ENCODE data around the gene IL17RD. TPM values are rescaled to one million over a fixed set of nuclear protein-coding genes. Genes with fewer than 3 reads are reported as not detected.

Gene IL17RD
- total and polyA plus RNA-seq, 7 experiments from 2014 or later: 0.03 to 0.05 TPM; not detected in 5

- DNase-seq (no peak), ATAC-seq (peak; percentile 94)
- Mint-ChIP-seq H3K27ac (no peak overlapping the region), H3K27me3 (peaks cover 21 to 29% (median 29%) of the 10 kb centered on the region in 5 donors), H3K4me3 (no peak overlapping the region), H3K36me3 (no peaks in the 10 kb centered on the region), H3K4me1 (peaks cover 0 to 5% (median 0%) of the 10 kb centered on the region in 7 donors), H3K9me3 (peaks cover 0 to 7% (median 0%) of the 10 kb centered on the region in 11 donors)
- Histone ChIP-seq H3K4me3 (ENCODE audit: low read length) (no peak overlapping the region), H3K9me3 (ENCODE audit: control insufficient read depth in 2 of 3, low read length in 3 of 3) (no peaks in the 10 kb centered on the region), H3K4me1 (ENCODE audit: control insufficient read depth in 2 of 2, insufficient read depth in 2 of 2, low read length in 2 of 2) (no peaks in the 10 kb centered on the region), H3K27ac (ENCODE audit: low read depth, low read length) (no peak overlapping the region), H3K27me3 (ENCODE audit: control insufficient read depth in 2 of 2, insufficient read depth in 2 of 2, low read length in 2 of 2) (no peaks in the 10 kb centered on the region), H3K36me3 (ENCODE audit: control insufficient read depth in 2 of 3, insufficient read depth in 3 of 3, low read length in 3 of 3) (no peaks in the 10 kb centered on the region)
- ChIA-PET CTCF (no interaction called here), POLR2A (no interaction called here)
- intact Hi-C loops (cut with micrococcal nuclease): no loop called here
Observed at GRCh38 chr3:57068437-57069089, 96.6 kb downstream of the IL17RD start.

DNA sequence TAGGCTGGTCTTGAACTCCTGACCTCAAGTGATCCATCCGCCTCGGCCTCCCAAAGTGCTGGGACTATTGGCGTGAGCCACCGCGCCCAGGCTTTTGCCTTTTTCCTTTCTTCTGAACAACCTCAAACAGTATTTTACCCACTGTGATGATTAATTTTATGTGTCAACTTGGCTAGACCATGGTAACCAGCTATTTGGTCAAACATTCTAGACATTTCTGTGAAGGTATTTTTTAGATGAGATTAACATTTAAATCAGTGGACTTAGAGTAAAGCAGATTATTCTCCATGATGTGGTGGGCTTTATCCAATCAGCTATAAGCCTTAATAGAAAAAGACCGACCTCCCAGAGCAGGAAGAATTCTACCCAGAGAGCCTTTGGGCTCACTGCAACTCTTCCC, 98.7 kb downstream of the IL17RD start:
- intact Hi-C loops (cut with micrococcal nuclease): no loop called here
- peaks cover 0 to 7% (median 0%) of the 10 kb centered on the region in 11 donors for H3K9me3 Mint-ChIP-seq
- Histone ChIP-seq H3K4me1 (ENCODE audit: control insufficient read depth in 2 of 2, insufficient read depth in 2 of 2, low read length in 2 of 2) (no peaks in the 10 kb centered on the region), H3K9me3 (ENCODE audit: control insufficient read depth in 2 of 3, low read length in 3 of 3) (no peaks in the 10 kb centered on the region), H3K36me3 (ENCODE audit: control insufficient read depth in 2 of 3, insufficient read depth in 3 of 3, low read length in 3 of 3) (no peaks in the 10 kb centered on the region), H3K27me3 (ENCODE audit: control insufficient read depth in 2 of 2, insufficient read depth in 2 of 2, low read length in 2 of 2) (no peaks in the 10 kb centered on the region), H3K27ac (ENCODE audit: low read depth, low read length) (no peak overlapping the region), H3K4me3 (ENCODE audit: low read length) (no peak overlapping the region)
- H3K4me3 Mint-ChIP-seq: no peak overlapping the region
- H3K27ac Mint-ChIP-seq: no peak overlapping the region
- H3K4me1 Mint-ChIP-seq: peaks cover 0 to 6% (median 3%) of the 10 kb centered on the region in 7 donors
- H3K36me3 Mint-ChIP-seq: no peaks in the 10 kb centered on the region
- peaks cover 8 to 19% (median 16%) of the 10 kb centered on the region in 5 donors for H3K27me3 Mint-ChIP-seq
- CTCF ChIA-PET: no interaction called here
- DNase-seq: no peak
- POLR2A ChIA-PET: no interaction called here
- ATAC-seq: no peak

DNA sequence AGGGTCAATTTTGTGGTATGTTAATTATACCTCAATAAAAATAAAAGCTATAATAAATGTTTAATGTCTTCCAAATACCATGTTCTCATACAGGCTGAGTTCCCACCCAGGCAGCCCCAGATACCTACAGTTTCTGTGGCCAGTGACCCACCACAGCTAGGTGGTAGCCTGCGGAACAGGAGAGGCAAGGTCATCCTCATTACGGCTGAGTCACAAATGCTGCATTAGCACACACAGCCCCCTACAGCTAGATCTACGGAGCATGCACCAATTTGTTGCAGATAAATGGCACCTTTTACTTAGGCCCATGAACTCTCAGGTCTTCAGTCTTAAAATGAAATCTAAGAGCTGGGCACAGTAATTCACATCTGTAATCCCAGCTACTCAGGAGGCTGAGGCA, 99.6 kb downstream of the IL17RD start:
- ChIA-PET CTCF (interaction anchor here (0.6 kb wide), 1 partner anchor 989 kb away, joined by 3 read pairs; no protein-coding TSS in a partner anchor), POLR2A (no interaction called here)
- intact Hi-C loops (cut with micrococcal nuclease): no loop called here
- ATAC-seq: no peak
- no peak overlapping the region for H3K27ac ChIP-seq (ENCODE audit: low read depth, low read length)
- H3K27ac Mint-ChIP-seq: no peak overlapping the region
- no peaks in the 10 kb centered on the region for H3K36me3 ChIP-seq (ENCODE audit: control insufficient read depth in 2 of 3, insufficient read depth in 3 of 3, low read length in 3 of 3)
- no peak for DNase-seq
- no peaks in the 10 kb centered on the region for H3K27me3 ChIP-seq (ENCODE audit: control insufficient read depth in 2 of 2, insufficient read depth in 2 of 2, low read length in 2 of 2)
- H3K4me1 ChIP-seq (ENCODE audit: control insufficient read depth in 2 of 2, insufficient read depth in 2 of 2, low read length in 2 of 2): no peaks in the 10 kb centered on the region
- peaks cover 3 to 18% (median 11%) of the 10 kb centered on the region in 5 donors for H3K27me3 Mint-ChIP-seq
- no peaks in the 10 kb centered on the region for H3K36me3 Mint-ChIP-seq
- peaks cover 0 to 8% (median 3%) of the 10 kb centered on the region in 7 donors for H3K4me1 Mint-ChIP-seq
- H3K9me3 Mint-ChIP-seq: peaks cover 0 to 4% (median 0%) of the 10 kb centered on the region in 11 donors
- H3K4me3 Mint-ChIP-seq: no peak overlapping the region
- H3K4me3 ChIP-seq (ENCODE audit: low read length): no peak overlapping the region
- H3K9me3 ChIP-seq (ENCODE audit: control insufficient read depth in 2 of 3, low read length in 3 of 3): no peaks in the 10 kb centered on the region

GRCh38 chr3:57064572-57064971, 100.6 kb downstream of the IL17RD start:
- no peaks in the 10 kb centered on the region for H3K36me3 Mint-ChIP-seq
- H3K27me3 ChIP-seq (ENCODE audit: control insufficient read depth in 2 of 2, insufficient read depth in 2 of 2, low read length in 2 of 2): no peaks in the 10 kb centered on the region
- CTCF ChIA-PET: no interaction called here
- POLR2A ChIA-PET: no interaction called here
- intact Hi-C loops (cut with micrococcal nuclease): no loop called here
- no peaks in the 10 kb centered on the region for H3K36me3 ChIP-seq (ENCODE audit: control insufficient read depth in 2 of 3, insufficient read depth in 3 of 3, low read length in 3 of 3)
- ATAC-seq (no peak), DNase-seq (no peak)
- H3K27ac ChIP-seq (ENCODE audit: low read depth, low read length): no peak overlapping the region
- no peaks in the 10 kb centered on the region for H3K9me3 ChIP-seq (ENCODE audit: control insufficient read depth in 2 of 3, low read length in 3 of 3)
- no peak overlapping the region for H3K27ac Mint-ChIP-seq
- H3K4me3 ChIP-seq (ENCODE audit: low read length): no peak overlapping the region
- peaks cover 0 to 3% (median 0%) of the 10 kb centered on the region in 11 donors for H3K9me3 Mint-ChIP-seq
- H3K4me3 Mint-ChIP-seq: no peak overlapping the region
- H3K4me1 ChIP-seq (ENCODE audit: control insufficient read depth in 2 of 2, insufficient read depth in 2 of 2, low read length in 2 of 2): no peaks in the 10 kb centered on the region
- peaks cover 0 to 11% (median 4%) of the 10 kb centered on the region in 5 donors for H3K27me3 Mint-ChIP-seq
- peaks cover 0 to 9% (median 3%) of the 10 kb centered on the region in 7 donors for H3K4me1 Mint-ChIP-seq

GRCh38 chr3:57064001-57064400, 101.2 kb downstream of the IL17RD start:
- no peak overlapping the region for H3K4me3 ChIP-seq (ENCODE audit: low read length)
- H3K27me3 ChIP-seq (ENCODE audit: control insufficient read depth in 2 of 2, insufficient read depth in 2 of 2, low read length in 2 of 2): no peaks in the 10 kb centered on the region
- intact Hi-C loops (cut with micrococcal nuclease): no loop called here
- Mint-ChIP-seq H3K4me3 (no peak overlapping the region), H3K9me3 (peaks cover 0 to 3% (median 0%) of the 10 kb centered on the region in 11 donors), H3K27ac (no peak overlapping the region), H3K36me3 (no peaks in the 10 kb centered on the region), H3K4me1 (peaks cover 0 to 9% (median 3%) of the 10 kb centered on the region in 7 donors), H3K27me3 (peaks cover 0 to 7% (median 4%) of the 10 kb centered on the region in 5 donors)
- no peaks in the 10 kb centered on the region for H3K36me3 ChIP-seq (ENCODE audit: control insufficient read depth in 2 of 3, insufficient read depth in 3 of 3, low read length in 3 of 3)
- DNase-seq (no peak), ATAC-seq (no peak)
- no peak overlapping the region for H3K27ac ChIP-seq (ENCODE audit: low read depth, low read length)
- no peaks in the 10 kb centered on the region for H3K9me3 ChIP-seq (ENCODE audit: control insufficient read depth in 2 of 3, low read length in 3 of 3)
- POLR2A ChIA-PET: no interaction called here
- CTCF ChIA-PET: no interaction called here
- no peaks in the 10 kb centered on the region for H3K4me1 ChIP-seq (ENCODE audit: control insufficient read depth in 2 of 2, insufficient read depth in 2 of 2, low read length in 2 of 2)

- no peaks in the 10 kb centered on the region for H3K36me3 Mint-ChIP-seq
- no peak for DNase-seq
Observed at GRCh38 chr3:57063032-57063431, 102.1 kb downstream of the IL17RD start.

DNA sequence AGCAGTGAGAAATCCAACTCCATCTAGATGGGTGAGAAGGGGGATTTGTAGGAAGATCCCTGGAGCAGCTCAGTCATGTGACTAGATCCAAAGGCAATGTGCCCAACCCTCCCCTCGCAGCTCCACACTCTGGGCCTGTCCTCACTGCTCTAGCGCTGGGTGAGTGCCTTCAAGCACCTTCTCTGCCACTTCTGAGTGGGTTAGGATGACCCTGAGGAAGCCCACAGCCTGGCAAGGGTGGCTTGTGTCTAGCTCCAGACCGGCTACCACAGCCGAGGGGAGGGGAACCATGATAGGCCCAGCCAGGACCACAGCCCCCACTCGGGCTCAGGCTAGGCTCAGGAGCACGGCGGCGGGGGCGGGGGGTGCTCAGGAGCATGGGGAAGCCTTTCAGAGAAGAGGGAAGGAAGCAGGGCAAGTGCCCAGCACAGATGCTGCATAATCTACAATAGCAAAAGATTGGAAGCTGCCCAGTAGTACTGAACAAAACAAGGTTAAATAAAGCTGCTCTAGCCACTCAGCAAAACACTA, 103.0 kb downstream of the IL17RD start:
- no peak overlapping the region for H3K4me3 ChIP-seq (ENCODE audit: low read length)
- peaks cover 0 to 6% (median 2%) of the 10 kb centered on the region in 5 donors for H3K27me3 Mint-ChIP-seq
- no peaks in the 10 kb centered on the region for H3K4me1 ChIP-seq (ENCODE audit: control insufficient read depth in 2 of 2, insufficient read depth in 2 of 2, low read length in 2 of 2)
- ATAC-seq (no peak), DNase-seq (no peak)
- H3K4me1 Mint-ChIP-seq: peaks cover 0 to 6% (median 3%) of the 10 kb centered on the region in 7 donors
- CTCF ChIA-PET: no interaction called here
- H3K27ac Mint-ChIP-seq: no peak overlapping the region
- H3K27ac ChIP-seq (ENCODE audit: low read depth, low read length): no peak overlapping the region
- POLR2A ChIA-PET: no interaction called here
- no peak overlapping the region for H3K4me3 Mint-ChIP-seq
- no peaks in the 10 kb centered on the region for H3K9me3 ChIP-seq (ENCODE audit: control insufficient read depth in 2 of 3, low read length in 3 of 3)
- H3K36me3 ChIP-seq (ENCODE audit: control insufficient read depth in 2 of 3, insufficient read depth in 3 of 3, low read length in 3 of 3): no peaks in the 10 kb centered on the region
- H3K36me3 Mint-ChIP-seq: peaks cover 0 to 4% (median 0%) of the 10 kb centered on the region in 5 donors
- intact Hi-C loops (cut with micrococcal nuclease): no loop called here
- peaks cover 0 to 5% (median 0%) of the 10 kb centered on the region in 11 donors for H3K9me3 Mint-ChIP-seq
- no peaks in the 10 kb centered on the region for H3K27me3 ChIP-seq (ENCODE audit: control insufficient read depth in 2 of 2, insufficient read depth in 2 of 2, low read length in 2 of 2)

More at GRCh38 chr3:57063032-57063431, 102.1 kb downstream of the IL17RD start:
- ChIA-PET CTCF (no interaction called here), POLR2A (no interaction called here)
- no peak overlapping the region for H3K4me3 ChIP-seq (ENCODE audit: low read length)
- Mint-ChIP-seq H3K27ac (no peak overlapping the region), H3K27me3 (peaks cover 0 to 6% (median 2%) of the 10 kb centered on the region in 5 donors), H3K4me1 (peaks cover 0 to 6% (median 3%) of the 10 kb centered on the region in 7 donors), H3K4me3 (no peak overlapping the region), H3K9me3 (peaks cover 0 to 3% (median 0%) of the 10 kb centered on the region in 11 donors)
- no peak for ATAC-seq
- no peaks in the 10 kb centered on the region for H3K9me3 ChIP-seq (ENCODE audit: control insufficient read depth in 2 of 3, low read length in 3 of 3)
- no peaks in the 10 kb centered on the region for H3K27me3 ChIP-seq (ENCODE audit: control insufficient read depth in 2 of 2, insufficient read depth in 2 of 2, low read length in 2 of 2)
- H3K36me3 ChIP-seq (ENCODE audit: control insufficient read depth in 2 of 3, insufficient read depth in 3 of 3, low read length in 3 of 3): no peaks in the 10 kb centered on the region
- no peaks in the 10 kb centered on the region for H3K4me1 ChIP-seq (ENCODE audit: control insufficient read depth in 2 of 2, insufficient read depth in 2 of 2, low read length in 2 of 2)
- intact Hi-C loops (cut with micrococcal nuclease): no loop called here
- no peak overlapping the region for H3K27ac ChIP-seq (ENCODE audit: low read depth, low read length)
